Neuron (in vitro differentiated cells): ENCODE measurements around the gene APOA4.

ENCODE experiments used
- H2AFZ ChIP-seq: one replicate; pipeline ENCODE4 v1.6.1; 2013; ENCODE audit warnings: low read depth, mild to moderate bottlenecking, inconsistent platforms, low read length, moderate library complexity
- H3K27me3 ChIP-seq: one replicate; pipeline ENCODE4 v1.6.1; 2013; ENCODE audit warnings: low read length; ENCODE audit not compliant: insufficient read depth
- H3K36me3 ChIP-seq: one replicate; pipeline ENCODE4 v1.6.1; 2013; ENCODE audit warnings: low read length; ENCODE audit not compliant: insufficient read depth
- H3K4me1 ChIP-seq: one replicate; pipeline ENCODE4 v1.6.1; 2013; ENCODE audit warnings: low read length; ENCODE audit not compliant: insufficient read depth
- H3K4me3 ChIP-seq: 2 replicates; pipeline ENCODE4 v1.5.1; 2013; ENCODE audit warnings: mild to moderate bottlenecking, low read length, moderate library complexity
- H3K9me3 ChIP-seq: one replicate; pipeline ENCODE4 v1.6.1; 2013; ENCODE audit warnings: low read length

The APOA4 gene

DNA sequence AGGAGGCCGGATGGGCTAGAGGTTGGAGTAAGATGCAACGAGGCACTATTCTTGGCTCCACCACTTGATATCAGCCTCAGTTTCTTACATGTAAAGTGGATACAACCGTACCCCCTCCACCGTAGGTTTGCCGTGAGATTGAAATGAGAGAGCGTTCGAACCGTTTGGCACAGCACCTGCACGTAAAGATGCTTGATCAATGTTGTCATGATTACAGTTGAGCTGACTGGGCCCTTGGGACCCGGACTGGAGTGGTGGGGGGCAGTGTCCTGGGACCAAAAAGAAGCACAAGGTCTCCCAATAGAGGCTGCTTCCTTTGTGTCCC lies 10.3 kb upstream of the APOA4 start:
- no peak overlapping the region for H3K4me3 ChIP-seq
- H3K4me1 ChIP-seq: peaks cover 16% of the 10 kb centered on the region
- H2AFZ ChIP-seq: no peak overlapping the region
- no peaks in the 10 kb centered on the region for H3K36me3 ChIP-seq
- H3K9me3 ChIP-seq: no peaks in the 10 kb centered on the region
- no peaks in the 10 kb centered on the region for H3K27me3 ChIP-seq

DNA sequence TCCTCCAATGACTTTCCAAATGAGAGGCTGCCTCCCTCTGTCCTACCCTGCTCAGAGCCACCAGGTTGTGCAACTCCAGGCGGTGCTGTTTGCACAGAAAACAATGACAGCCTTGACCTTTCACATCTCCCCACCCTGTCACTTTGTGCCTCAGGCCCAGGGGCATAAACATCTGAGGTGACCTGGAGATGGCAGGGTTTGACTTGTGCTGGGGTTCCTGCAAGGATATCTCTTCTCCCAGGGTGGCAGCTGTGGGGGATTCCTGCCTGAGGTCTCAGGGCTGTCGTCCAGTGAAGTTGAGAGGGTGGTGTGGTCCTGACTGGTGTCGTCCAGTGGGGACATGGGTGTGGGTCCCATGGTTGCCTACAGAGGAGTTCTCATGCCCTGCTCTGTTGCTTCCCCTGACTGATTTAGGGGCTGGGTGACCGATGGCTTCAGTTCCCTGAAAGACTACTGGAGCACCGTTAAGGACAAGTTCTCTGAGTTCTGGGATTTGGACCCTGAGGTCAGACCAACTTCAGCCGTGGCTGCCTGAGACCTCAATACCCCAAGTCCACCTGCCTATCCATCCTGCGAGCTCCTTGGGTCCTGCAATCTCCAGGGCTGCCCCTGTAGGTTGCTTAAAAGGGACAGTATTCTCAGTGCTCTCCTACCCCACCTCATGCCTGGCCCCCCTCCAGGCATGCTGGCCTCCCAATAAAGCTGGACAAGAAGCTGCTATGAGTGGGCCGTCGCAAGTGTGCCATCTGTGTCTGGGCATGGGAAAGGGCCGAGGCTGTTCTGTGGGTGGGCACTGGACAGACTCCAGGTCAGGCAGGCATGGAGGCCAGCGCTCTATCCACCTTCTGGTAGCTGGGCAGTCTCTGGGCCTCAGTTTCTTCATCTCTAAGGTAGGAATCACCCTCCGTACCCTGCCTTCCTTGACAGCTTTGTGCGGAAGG lies 9.5 kb upstream of the APOA4 start:
- H3K27me3 ChIP-seq: no peaks in the 10 kb centered on the region

DNA sequence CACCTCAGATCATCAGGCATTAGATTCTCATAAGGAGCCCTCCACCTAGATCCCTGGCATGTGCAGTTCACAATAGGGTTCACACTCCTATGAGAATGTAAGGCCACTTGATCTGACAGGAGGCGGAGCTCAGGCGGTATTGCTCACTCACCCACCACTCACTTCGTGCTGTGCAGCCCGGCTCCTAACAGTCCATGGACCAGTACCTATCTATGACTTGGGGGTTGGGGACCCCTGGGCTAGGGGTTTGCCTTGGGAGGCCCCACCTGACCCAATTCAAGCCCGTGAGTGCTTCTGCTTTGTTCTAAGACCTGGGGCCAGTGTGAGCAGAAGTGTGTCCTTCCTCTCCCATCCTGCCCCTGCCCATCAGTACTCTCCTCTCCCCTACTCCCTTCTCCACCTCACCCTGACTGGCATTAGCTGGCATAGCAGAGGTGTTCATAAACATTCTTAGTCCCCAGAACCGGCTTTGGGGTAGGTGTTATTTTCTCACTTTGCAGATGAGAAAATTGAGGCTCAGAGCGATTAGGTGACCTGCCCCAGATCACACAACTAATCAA lies 8.8 kb upstream of the APOA4 start:
- Histone ChIP-seq H3K27me3 (peaks cover under 1% of the 10 kb centered on the region), H3K4me3 (no peak overlapping the region), H3K9me3 (no peaks in the 10 kb centered on the region), H2AFZ (no peak overlapping the region), H3K36me3 (no peaks in the 10 kb centered on the region), H3K4me1 (peaks cover 7% of the 10 kb centered on the region)

More for the DNA sequence above, 9.5 kb upstream of the APOA4 start:
- H3K36me3 ChIP-seq: no peaks in the 10 kb centered on the region
- peaks cover 13% of the 10 kb centered on the region for H3K4me1 ChIP-seq
- no peak overlapping the region for H2AFZ ChIP-seq
- H3K4me3 ChIP-seq: no peak overlapping the region
- no peaks in the 10 kb centered on the region for H3K9me3 ChIP-seq

DNA sequence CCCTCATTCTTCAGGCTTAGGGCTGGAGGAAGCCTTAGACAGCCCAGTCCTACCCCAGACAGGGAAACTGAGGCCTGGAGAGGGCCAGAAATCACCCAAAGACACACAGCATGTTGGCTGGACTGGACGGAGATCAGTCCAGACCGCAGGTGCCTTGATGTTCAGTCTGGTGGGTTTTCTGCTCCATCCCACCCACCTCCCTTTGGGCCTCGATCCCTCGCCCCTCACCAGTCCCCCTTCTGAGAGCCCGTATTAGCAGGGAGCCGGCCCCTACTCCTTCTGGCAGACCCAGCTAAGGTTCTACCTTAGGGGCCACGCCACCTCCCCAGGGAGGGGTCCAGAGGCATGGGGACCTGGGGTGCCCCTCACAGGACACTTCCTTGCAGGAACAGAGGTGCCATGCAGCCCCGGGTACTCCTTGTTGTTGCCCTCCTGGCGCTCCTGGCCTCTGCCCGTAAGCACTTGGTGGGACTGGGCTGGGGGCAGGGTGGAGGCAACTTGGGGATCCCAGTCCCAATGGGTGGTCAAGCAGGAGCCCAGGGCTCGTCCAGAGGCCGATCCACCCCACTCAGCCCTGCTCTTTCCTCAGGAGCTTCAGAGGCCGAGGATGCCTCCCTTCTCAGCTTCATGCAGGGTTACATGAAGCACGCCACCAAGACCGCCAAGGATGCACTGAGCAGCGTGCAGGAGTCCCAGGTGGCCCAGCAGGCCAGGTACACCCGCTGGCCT lies 7.2 kb upstream of the APOA4 start:
- H2AFZ ChIP-seq: no peak overlapping the region
- H3K27me3 ChIP-seq: peaks cover 2% of the 10 kb centered on the region
- H3K36me3 ChIP-seq: no peaks in the 10 kb centered on the region
- peaks cover 7% of the 10 kb centered on the region for H3K4me1 ChIP-seq
- no peaks in the 10 kb centered on the region for H3K9me3 ChIP-seq
- no peak overlapping the region for H3K4me3 ChIP-seq

DNA sequence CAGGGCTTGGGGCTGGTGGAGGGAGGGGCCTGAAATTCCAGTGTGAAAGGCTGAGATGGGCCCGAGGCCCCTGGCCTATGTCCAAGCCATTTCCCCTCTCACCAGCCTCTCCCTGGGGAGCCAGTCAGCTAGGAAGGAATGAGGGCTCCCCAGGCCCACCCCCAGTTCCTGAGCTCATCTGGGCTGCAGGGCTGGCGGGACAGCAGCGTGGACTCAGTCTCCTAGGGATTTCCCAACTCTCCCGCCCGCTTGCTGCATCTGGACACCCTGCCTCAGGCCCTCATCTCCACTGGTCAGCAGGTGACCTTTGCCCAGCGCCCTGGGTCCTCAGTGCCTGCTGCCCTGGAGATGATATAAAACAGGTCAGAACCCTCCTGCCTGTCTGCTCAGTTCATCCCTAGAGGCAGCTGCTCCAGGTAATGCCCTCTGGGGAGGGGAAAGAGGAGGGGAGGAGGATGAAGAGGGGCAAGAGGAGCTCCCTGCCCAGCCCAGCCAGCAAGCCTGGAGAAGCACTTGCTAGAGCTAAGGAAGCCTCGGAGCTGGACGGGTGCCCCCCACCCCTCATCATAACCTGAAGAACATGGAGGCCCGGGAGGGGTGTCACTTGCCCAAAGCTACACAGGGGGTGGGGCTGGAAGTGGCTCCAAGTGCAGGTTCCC lies 6.5 kb upstream of the APOA4 start, which contains the start of gene APOC3:
Gene APOC3 (plus strand): TSS at position 383 of the 659 bp plus-strand sequence. CDS start 676 bp downstream, outside the sequence.
- Histone ChIP-seq H3K27me3 (peaks cover 2% of the 10 kb centered on the region), H2AFZ (no peak within 1 kb of the TSS), H3K9me3 (no peaks in the 10 kb centered on the region), H3K4me1 (peaks cover 7% of the 10 kb centered on the region), H3K4me3 (no peak within 1 kb of the TSS), H3K36me3 (no peaks in the 10 kb centered on the region)

DNA sequence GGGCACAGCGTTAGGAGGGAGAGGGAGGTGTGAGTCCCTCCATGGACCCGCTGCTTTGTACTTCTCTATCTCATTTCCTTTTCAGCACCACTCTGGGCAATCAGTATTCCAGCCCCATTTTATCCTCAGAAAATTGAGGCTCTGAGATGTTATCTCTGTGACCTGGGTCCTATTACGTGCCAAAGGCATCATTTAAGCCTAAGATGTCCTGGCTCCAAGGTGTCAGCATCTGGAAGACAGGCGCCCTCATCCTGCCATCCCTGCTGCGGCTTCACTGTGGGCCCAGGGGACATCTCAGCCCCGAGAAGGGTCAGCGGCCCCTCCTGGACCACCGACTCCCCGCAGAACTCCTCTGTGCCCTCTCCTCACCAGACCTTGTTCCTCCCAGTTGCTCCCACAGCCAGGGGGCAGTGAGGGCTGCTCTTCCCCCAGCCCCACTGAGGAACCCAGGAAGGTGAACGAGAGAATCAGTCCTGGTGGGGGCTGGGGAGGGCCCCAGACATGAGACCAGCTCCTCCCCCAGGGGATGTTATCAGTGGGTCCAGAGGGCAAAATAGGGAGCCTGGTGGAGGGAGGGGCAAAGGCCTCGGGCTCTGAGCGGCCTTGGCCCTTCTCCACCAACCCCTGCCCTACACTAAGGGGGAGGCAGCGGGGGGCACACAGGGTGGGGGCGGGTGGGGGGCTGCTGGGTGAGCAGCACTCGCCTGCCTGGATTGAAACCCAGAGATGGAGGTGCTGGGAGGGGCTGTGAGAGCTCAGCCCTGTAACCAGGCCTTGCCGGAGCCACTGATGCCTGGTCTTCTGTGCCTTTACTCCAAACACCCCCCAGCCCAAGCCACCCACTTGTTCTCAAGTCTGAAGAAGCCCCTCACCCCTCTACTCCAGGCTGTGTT lies 5.8 kb upstream of the APOA4 start:
- H3K27me3 ChIP-seq: peaks cover 2% of the 10 kb centered on the region
- H3K36me3 ChIP-seq: no peaks in the 10 kb centered on the region
- no peaks in the 10 kb centered on the region for H3K9me3 ChIP-seq
- H2AFZ ChIP-seq: no peak overlapping the region
- H3K4me3 ChIP-seq: no peak overlapping the region
- peaks cover 7% of the 10 kb centered on the region for H3K4me1 ChIP-seq

DNA sequence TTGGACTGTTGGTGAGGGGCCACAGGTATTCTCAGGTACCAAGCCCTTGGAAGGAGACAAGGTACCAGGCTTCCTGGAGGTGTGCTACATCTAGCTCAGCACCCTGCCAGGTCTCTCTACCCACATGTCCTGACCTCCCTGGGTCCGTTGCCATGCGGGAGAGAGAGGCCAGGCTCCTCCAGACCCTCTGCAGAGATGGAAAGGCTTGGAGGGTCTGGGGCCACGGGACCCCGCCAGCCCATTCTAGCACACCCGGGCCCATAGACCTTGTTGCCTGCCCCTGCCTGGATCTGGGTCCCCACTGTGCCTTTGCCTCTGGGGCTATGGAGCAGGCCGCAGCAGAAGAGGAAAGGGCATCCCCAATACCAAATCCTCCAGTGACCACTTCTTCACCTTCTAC lies 4.4 kb upstream of the APOA4 start:
- peaks cover 7% of the 10 kb centered on the region for H3K4me1 ChIP-seq
- H3K9me3 ChIP-seq: no peaks in the 10 kb centered on the region
- no peak overlapping the region for H3K4me3 ChIP-seq
- no peak overlapping the region for H2AFZ ChIP-seq
- H3K27me3 ChIP-seq: peaks cover 8% of the 10 kb centered on the region
- H3K36me3 ChIP-seq: no peaks in the 10 kb centered on the region

DNA sequence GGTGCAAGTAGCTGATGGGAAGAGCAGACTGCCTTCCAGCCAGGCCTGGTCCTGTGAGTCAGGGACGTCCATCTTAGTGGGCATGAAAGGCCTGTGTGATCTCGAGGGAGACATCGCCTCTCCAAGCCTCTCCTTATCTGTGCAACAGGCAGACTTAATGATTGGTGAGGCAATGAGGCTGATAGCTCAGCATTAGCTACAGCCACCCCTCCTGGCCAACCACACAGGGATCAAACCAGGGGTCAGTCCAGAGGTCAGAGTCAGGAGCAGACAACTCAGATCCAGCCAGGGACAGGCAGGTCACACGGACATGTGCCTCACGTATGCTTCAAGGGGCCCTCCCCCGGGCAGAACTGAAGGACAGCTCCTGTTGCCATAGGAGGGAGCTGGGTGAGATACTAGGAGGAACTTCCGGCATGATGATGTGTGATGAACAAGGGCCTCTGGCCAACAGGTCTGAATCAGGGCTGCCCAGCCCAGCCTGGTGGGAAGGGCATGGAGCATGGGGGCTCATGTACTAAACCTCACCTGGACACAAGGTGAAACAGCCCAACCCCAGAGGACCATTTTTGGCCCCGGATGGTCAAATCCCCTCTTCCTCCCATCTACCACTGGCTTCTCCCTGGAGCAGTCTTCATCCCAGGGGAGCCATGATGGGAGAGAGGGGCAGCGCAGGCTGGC lies 3.8 kb upstream of the APOA4 start:
- Histone ChIP-seq H3K27me3 (peaks cover 8% of the 10 kb centered on the region), H2AFZ (no peak overlapping the region), H3K4me1 (peaks cover 7% of the 10 kb centered on the region), H3K4me3 (no peak overlapping the region), H3K9me3 (no peaks in the 10 kb centered on the region), H3K36me3 (no peaks in the 10 kb centered on the region)

DNA sequence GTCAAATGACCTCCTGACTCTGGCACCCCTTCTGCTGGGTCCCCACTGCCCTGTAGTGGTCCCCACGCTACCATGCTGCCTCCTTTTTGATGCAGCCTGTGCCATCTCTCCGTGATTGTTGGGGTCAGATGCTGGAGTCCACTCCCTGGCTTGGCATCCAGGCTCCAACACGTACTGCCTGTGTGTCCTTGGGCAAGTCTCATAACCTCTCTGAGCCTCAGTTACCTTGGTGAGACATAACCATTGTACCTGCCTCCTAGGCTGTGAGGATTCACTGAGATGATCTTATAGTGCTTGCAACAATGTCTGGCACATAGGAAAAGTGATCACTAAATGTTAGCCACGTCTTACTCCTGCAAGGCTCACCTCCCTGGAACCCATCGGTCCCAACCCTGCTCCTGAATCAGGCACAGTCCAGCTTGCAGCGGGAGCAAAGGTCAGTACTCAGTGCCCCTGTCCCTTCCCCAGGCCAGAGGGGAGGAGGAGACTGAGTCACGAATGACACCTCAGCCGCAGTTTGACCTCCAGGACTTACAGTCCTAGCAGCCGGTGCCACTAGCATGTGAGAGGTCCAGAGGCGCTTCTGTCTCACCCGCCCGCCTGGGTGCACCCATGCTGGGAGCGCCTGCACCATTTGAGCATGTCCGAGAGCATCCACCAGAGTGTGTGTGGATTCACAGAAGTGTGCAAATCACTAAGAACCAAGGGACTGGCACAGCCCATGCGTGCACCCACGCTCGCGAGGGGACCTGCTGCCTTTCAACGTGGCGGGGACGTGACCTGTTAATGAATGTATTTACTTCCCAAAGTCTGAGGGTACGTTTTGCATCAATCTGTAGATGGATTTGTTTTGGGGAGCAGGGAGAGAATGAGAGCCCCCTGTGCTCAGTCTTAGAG lies 3.0 kb upstream of the APOA4 start:
- H2AFZ ChIP-seq: no peak overlapping the region
- H3K4me3 ChIP-seq: no peak overlapping the region
- H3K4me1 ChIP-seq: peaks cover 7% of the 10 kb centered on the region
- H3K36me3 ChIP-seq: no peaks in the 10 kb centered on the region
- peaks cover 8% of the 10 kb centered on the region for H3K27me3 ChIP-seq
- H3K9me3 ChIP-seq: no peaks in the 10 kb centered on the region

DNA sequence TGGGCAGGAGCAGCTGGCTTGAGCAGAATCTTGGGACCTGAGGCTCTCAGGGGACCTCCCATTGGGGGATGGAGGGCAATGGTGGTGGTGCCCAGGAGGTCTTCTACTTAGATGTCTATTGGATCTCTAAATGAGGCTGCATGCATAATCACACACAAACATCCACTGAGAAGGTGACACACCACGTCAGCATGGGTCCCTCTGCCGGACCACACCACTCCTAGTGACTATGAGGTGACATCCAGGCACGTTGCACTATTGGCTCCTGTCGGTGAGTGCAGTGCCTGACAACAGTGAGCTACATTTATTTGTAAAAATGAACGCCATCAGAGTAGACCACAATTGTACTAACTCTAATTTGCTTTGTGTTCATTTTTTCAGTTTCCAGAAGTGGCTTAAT lies 2.3 kb upstream of the APOA4 start:
- Histone ChIP-seq H3K36me3 (no peaks in the 10 kb centered on the region), H3K4me3 (no peak overlapping the region), H3K4me1 (peaks cover 7% of the 10 kb centered on the region), H2AFZ (no peak overlapping the region), H3K27me3 (peaks cover 8% of the 10 kb centered on the region), H3K9me3 (no peaks in the 10 kb centered on the region)

DNA sequence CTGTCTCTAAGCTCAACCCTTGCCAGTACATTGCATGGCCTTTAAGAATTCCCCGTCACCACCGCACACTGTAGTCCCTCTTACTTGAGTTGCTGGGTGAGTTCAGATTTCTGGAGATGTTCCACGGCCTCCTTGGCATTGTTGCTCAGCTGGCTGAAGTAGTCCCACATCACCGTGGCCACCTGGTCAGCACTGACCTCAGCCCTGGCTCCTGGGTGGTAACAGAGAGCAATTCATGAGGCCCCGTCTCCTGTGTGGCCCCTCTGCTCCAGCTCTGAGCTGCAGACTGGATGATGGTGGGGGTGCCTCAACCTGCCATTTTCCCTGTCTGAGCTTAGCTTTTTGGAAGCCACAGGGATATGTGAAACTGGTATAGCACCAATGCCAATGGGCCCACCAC lies 529 bp downstream of the APOA4 start:
- peaks cover 8% of the 10 kb centered on the region for H3K27me3 ChIP-seq
- H3K4me1 ChIP-seq: no peaks in the 10 kb centered on the region
- H2AFZ ChIP-seq: no peak overlapping the region
- H3K4me3 ChIP-seq: no peak overlapping the region
- no peaks in the 10 kb centered on the region for H3K9me3 ChIP-seq
- no peaks in the 10 kb centered on the region for H3K36me3 ChIP-seq
